ENCODE results near the gene FAHD1. TPM values are rescaled to one million over a fixed set of nuclear protein-coding genes. Genes with fewer than 3 reads are reported as not detected.

The FAHD1 gene
- total RNA-seq, 1 donor = 51.8 TPM

DNA sequence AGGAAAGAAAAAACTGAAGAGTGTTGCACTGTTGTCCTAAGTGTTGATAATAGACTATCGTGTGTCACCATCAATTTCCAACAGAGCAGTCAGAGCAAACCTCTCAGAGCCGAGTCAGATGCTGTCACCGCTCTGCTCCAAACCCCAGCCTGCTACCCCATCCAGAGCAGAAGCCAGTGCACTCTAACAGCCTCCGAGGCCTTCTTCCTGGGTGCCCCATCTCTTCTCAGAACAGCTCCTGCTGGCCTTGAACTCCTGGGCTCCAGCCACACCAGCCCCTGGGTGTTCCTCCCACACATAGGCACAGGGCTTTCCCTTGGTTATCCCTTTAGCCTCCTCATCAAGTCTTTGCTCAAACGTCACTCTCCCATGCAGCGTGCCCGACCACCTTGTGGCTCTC is 24.0 kb downstream of the FAHD1 start:
- H3K4me3 ChIP-seq (ENCODE audit: low read depth, low read length) = no peak overlapping the region
- no peak for DNase-seq (ENCODE audit: low read depth)
- no peak for TF ChIP-seq CTCF (IDR thresholded peaks at IDR 0.05; ENCODE audit: insufficient read depth, low read depth, low read length)

- no peak overlapping the region for H3K4me3 ChIP-seq (ENCODE audit: low read depth, low read length)
- DNase-seq (ENCODE audit: low read depth) = no peak
- TF ChIP-seq CTCF (IDR thresholded peaks at IDR 0.05; ENCODE audit: insufficient read depth, low read depth, low read length) = no peak
Measured at GRCh38 chr16:1851793-1852192, 24.8 kb downstream of the FAHD1 start.

DNA sequence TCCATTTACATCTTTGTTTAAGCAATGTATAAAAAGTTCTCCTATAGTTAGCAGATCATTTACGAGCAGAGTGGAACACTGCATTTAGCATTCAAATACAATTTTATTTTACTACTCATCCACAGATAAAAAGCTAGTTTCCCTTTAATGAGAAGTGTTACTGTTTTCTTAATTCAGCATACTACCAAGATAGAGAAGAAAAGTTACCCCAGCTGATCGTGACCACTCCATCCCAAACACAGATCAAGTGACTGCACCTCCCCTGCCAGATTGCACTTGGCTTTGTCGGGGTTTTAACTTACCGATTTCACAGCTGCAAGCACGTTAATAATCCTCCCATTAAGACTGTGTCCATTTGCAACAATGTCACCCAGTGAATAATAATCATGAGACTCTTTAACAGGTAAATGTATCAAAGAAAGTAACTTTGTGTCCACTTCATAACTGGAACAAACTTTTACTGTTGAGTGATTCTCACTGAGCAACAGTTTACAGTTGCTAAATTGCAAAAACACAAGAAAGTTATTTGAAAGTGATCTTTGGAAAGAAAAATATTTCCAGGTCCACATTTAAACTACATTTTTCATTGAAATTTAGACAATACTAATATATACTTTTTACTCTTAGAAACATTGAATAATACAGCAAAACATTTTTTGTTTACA is 30.6 kb downstream of the FAHD1 start:
- DNase-seq (ENCODE audit: low read depth) = no peak
- TF ChIP-seq CTCF (IDR thresholded peaks at IDR 0.05; ENCODE audit: insufficient read depth, low read depth, low read length) = no peak
- H3K4me3 ChIP-seq (ENCODE audit: low read depth, low read length) = no peak overlapping the region

DNA sequence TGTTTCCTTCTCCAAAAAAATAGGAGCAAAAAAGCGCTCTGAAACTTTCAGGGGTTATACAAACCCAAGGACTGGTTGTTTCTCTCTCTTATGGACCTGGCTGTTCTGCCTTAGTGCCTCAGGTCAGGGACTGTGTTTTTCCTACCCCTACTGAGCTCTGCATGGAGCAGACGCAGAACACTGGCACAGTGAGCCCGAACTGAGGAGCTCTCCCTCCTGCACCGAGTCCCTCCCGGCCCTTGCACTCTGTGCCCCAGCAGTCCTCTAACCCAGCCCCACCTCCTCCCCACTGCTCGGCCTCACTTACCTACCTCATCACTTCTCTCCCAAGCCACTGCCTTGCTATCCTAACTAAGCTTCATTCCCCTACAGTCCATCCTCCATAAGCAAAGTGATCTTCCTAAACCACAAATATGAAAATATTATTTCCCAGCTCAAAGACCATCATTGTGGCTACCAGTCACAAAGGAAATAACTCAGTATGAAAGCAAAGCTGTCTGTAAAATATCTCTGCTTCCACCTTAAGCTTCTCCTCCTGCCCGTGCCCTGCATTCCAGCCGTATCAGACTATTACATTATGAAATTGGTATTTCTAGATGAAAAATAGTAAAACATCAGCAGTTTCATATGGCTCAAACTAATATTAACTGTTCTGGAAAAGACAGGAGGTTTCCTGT is 31.3 kb downstream of the FAHD1 start:
- no peak for TF ChIP-seq CTCF (IDR thresholded peaks at IDR 0.05; ENCODE audit: insufficient read depth, low read depth, low read length)
- no peak overlapping the region for H3K4me3 ChIP-seq (ENCODE audit: low read depth, low read length)
- no peak for DNase-seq (ENCODE audit: low read depth)

DNA sequence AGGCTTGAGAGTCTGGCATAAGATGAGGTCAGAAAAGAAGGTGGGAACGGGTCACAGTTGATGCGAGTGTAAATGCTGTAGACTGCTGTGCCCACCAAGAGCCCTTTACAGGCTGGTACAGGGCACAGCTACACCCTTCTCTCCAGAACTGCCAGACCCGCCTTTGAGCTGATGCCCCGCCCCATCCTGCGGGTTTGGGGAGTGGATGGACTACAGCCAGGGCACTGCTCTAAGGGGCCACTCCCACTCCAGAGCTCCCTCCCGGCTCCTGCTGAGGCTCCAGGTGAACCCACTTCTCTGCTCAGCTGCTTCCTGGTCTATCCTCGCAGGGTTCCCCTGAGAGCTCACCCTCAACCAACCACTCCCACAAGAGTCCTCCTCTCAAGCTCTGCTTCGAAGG is 32.6 kb downstream of the FAHD1 start:
- TF ChIP-seq CTCF (IDR thresholded peaks at IDR 0.05; ENCODE audit: insufficient read depth, low read depth, low read length) = no peak
- no peak for DNase-seq (ENCODE audit: low read depth)
- no peak overlapping the region for H3K4me3 ChIP-seq (ENCODE audit: low read depth, low read length)

- no peak for TF ChIP-seq CTCF (IDR thresholded peaks at IDR 0.05; ENCODE audit: insufficient read depth, low read depth, low read length)
- no peak overlapping the region for H3K4me3 ChIP-seq (ENCODE audit: low read depth, low read length)
- no peak for DNase-seq (ENCODE audit: low read depth)
Measured at GRCh38 chr16:1861730-1862129, 34.7 kb downstream of the FAHD1 start.

Data from fibroblast of villous mesenchyme (primary cell).